Mesenchymal stem cell (in vitro differentiated cells and primary cell): ENCODE measurements around the gene SDR9C7.
"Not testable (repeated sequence)": the region's sequence is repeated elsewhere in the genome, so short reads cannot be mapped to it uniquely, and the experiment has no call there.

Experiments used
- DNase-seq: peaks from one replicate; pipeline ENCODE4 v3.0.0-alpha.2; 2013
- H2AFZ ChIP-seq: one replicate; pipeline ENCODE4 v1.6.1; 2013; ENCODE audit warnings: low read depth, mild to moderate bottlenecking, control low read depth, inconsistent platforms, low read length, moderate library complexity
- H2AK5ac ChIP-seq: 2 replicates; pipeline ENCODE4 v1.6.1; 2013; ENCODE audit warnings: low read length, moderate library complexity, mild to moderate bottlenecking, inconsistent platforms; ENCODE audit not compliant: severe bottlenecking
- H2BK120ac ChIP-seq: one replicate; pipeline ENCODE4 v1.6.1; 2013; ENCODE audit warnings: low read depth, mild to moderate bottlenecking, inconsistent platforms, low read length, moderate library complexity
- H2BK12ac ChIP-seq, 2 experiments: one replicate each; pipeline ENCODE4 v1.6.1; 2013; ENCODE audit warnings: inconsistent platforms in 2 of 2, low read length in 2 of 2, mild to moderate bottlenecking in 2 of 2, moderate library complexity in 2 of 2, control low read depth in 1 of 2
- H2BK15ac ChIP-seq: one replicate; pipeline ENCODE4 v1.6.1; 2013; ENCODE audit warnings: mild to moderate bottlenecking, low read depth, inconsistent platforms; ENCODE audit not compliant: poor library complexity, severe bottlenecking
- H2BK5ac ChIP-seq: 2 replicates; pipeline ENCODE4 v1.6.1; 2013; ENCODE audit warnings: low read depth, mild to moderate bottlenecking, low read length, control low read depth, inconsistent platforms; ENCODE audit not compliant: poor library complexity, severe bottlenecking
- H3K14ac ChIP-seq, 2 experiments: one replicate each; pipeline ENCODE4 v1.6.1; 2013; ENCODE audit warnings: inconsistent platforms in 2 of 2, low read length in 2 of 2, control low read depth in 1 of 2, mild to moderate bottlenecking in 1 of 2, moderate library complexity in 1 of 2
- H3K18ac ChIP-seq, 2 experiments: one replicate each; pipeline ENCODE4 v1.6.1; 2013; ENCODE audit warnings: inconsistent platforms in 2 of 2, low read length in 2 of 2, control low read depth in 1 of 2, low read depth in 1 of 2, mild to moderate bottlenecking in 1 of 2
- H3K23ac ChIP-seq, 2 experiments: one replicate each; pipeline ENCODE4 v1.6.1; 2013; ENCODE audit warnings: inconsistent platforms in 2 of 2, low read length in 2 of 2, mild to moderate bottlenecking in 2 of 2, moderate library complexity in 2 of 2, control low read depth in 1 of 2
- H3K27ac ChIP-seq: 2 replicates; pipeline ENCODE4 v1.5.1; 2013; ENCODE audit warnings: mild to moderate bottlenecking, moderate library complexity, low read length, control low read depth, inconsistent platforms; ENCODE audit not compliant: poor library complexity, severe bottlenecking
- H3K27me3 ChIP-seq, 2 experiments: 2 replicates each; pipeline versions ENCODE4 v1.6.1 to v1.7.0; 2013; ENCODE audit warnings: low read length in 2 of 2, mild to moderate bottlenecking in 2 of 2, moderate library complexity in 2 of 2, control low read depth in 1 of 2, inconsistent platforms in 1 of 2; ENCODE audit not compliant: control insufficient read depth in 1 of 2, insufficient read depth in 1 of 2
- H3K36me3 ChIP-seq, 2 experiments: 2 replicates each; pipeline versions ENCODE4 v1.6.1 to v1.7.0; 2013; ENCODE audit warnings: low read length in 2 of 2, control low read depth in 1 of 2, inconsistent platforms in 1 of 2, low read depth in 1 of 2, mild to moderate bottlenecking in 1 of 2; ENCODE audit not compliant: insufficient read depth in 2 of 2, control insufficient read depth in 1 of 2
- H3K4ac ChIP-seq, 2 experiments: one replicate each; pipeline ENCODE4 v1.6.1; 2013; ENCODE audit warnings: inconsistent platforms in 2 of 2, low read length in 2 of 2, mild to moderate bottlenecking in 2 of 2, moderate library complexity in 2 of 2, control low read depth in 1 of 2, low read depth in 1 of 2
- H3K4me1 ChIP-seq: 2 replicates; pipeline ENCODE4 v1.6.1; 2013; ENCODE audit warnings: low read depth, low read length, control low read depth; ENCODE audit not compliant: control insufficient read depth, insufficient read depth
- H3K4me2 ChIP-seq: 2 replicates; pipeline ENCODE4 v1.6.1; 2013; ENCODE audit warnings: low read length, mild to moderate bottlenecking, inconsistent platforms; ENCODE audit not compliant: poor library complexity, severe bottlenecking
- H3K4me3 ChIP-seq, 2 experiments: 2 replicates each; pipeline versions ENCODE4 v1.5.1 to v1.7.0; 2013; ENCODE audit warnings: low read length in 2 of 2, mild to moderate bottlenecking in 2 of 2, control low read depth in 1 of 2, low read depth in 1 of 2; ENCODE audit not compliant: insufficient read depth in 1 of 2
- H3K79me1 ChIP-seq: replicated peaks from 2 replicates; pipeline ENCODE4 v1.6.1; 2013; ENCODE audit warnings: mild to moderate bottlenecking, control low read depth, low read length, inconsistent platforms; ENCODE audit not compliant: poor library complexity, severe bottlenecking
- H3K9ac ChIP-seq: 2 replicates; pipeline ENCODE4 v1.7.0; 2013; ENCODE audit warnings: mild to moderate bottlenecking, low read length, moderate library complexity
- H3K9me3 ChIP-seq: 2 replicates; pipeline ENCODE4 v1.7.0; 2013; ENCODE audit warnings: mild to moderate bottlenecking, low read length; ENCODE audit not compliant: control insufficient read depth
- H4K8ac ChIP-seq: one replicate; pipeline ENCODE4 v1.6.1; 2013; ENCODE audit warnings: inconsistent platforms, mild to moderate bottlenecking, low read length, moderate library complexity
- H4K91ac ChIP-seq: one replicate; pipeline ENCODE4 v1.6.1; 2013; ENCODE audit warnings: mild to moderate bottlenecking, low read length, inconsistent platforms
- WGBS: methylation state at CpG from one replicate; pipeline ENCODE4 v1.1.7; 2013; ENCODE audit warnings: mixed read lengths; 5-methylcytosine and 5-hydroxymethylcytosine counted together

SDR9C7 gene

GRCh38 chr12:56879240-56880124, 54.7 kb downstream of the SDR9C7 start:
- H3K14ac ChIP-seq, H2BK120ac ChIP-seq, H2AK5ac ChIP-seq, H3K4me1 ChIP-seq, H3K4me2 ChIP-seq, H3K9ac ChIP-seq, H3K18ac ChIP-seq, H4K91ac ChIP-seq, H3K4me3 ChIP-seq, H3K36me3 ChIP-seq, H3K27ac ChIP-seq, H3K9me3 ChIP-seq, H3K79me1 ChIP-seq, H3K4ac ChIP-seq, H3K23ac ChIP-seq, DNase-seq, H2BK12ac ChIP-seq, H2BK15ac ChIP-seq, H2BK5ac ChIP-seq, H4K8ac ChIP-seq, H2AFZ ChIP-seq, H3K27me3 ChIP-seq: not testable (repeated sequence)
- 90% methylated on average over 26 of the region's 28 CpGs for WGBS

- H2BK15ac ChIP-seq, result no peak overlapping the region
- no peak overlapping the region for H3K23ac ChIP-seq
- H3K36me3 ChIP-seq, result no peaks in the 10 kb centered on the region
- H3K9me3 ChIP-seq, result peaks cover 8% of the 10 kb centered on the region
- no peak overlapping the region for H2BK120ac ChIP-seq
- H3K18ac ChIP-seq, result no peak overlapping the region
- H2AK5ac ChIP-seq, result no peak overlapping the region
- no peak overlapping the region for H2AFZ ChIP-seq
- no peak overlapping the region for H3K14ac ChIP-seq
- no peak overlapping the region for H4K8ac ChIP-seq
- peaks cover 8 to 11% of the 10 kb centered on the region in 2 experiments for H3K27me3 ChIP-seq
- H3K27ac ChIP-seq, result no peak overlapping the region
- no peak overlapping the region for H2BK12ac ChIP-seq
- no peak overlapping the region for H2BK5ac ChIP-seq
- no peak overlapping the region for H3K4ac ChIP-seq
- no peaks in the 10 kb centered on the region for H3K79me1 ChIP-seq
- H3K4me1 ChIP-seq, result peaks cover 5% of the 10 kb centered on the region
- H3K4me3 ChIP-seq, result no peak overlapping the region
- H3K9ac ChIP-seq, result no peak overlapping the region
- no peak overlapping the region for H4K91ac ChIP-seq
- no peak overlapping the region for H3K4me2 ChIP-seq
- no peak for DNase-seq
These were observed 56.2 kb downstream of the SDR9C7 start for GRCh38 chr12:56878010-56878339.

- peaks cover 5% of the 10 kb centered on the region for H3K4me1 ChIP-seq
- no peak overlapping the region for H2AFZ ChIP-seq
- no peak for DNase-seq
- H3K9me3 ChIP-seq, result peaks cover 5% of the 10 kb centered on the region
- H2BK12ac ChIP-seq, result no peak overlapping the region
- no peak overlapping the region for H3K18ac ChIP-seq
- no peak overlapping the region for H2BK5ac ChIP-seq
- no peak overlapping the region for H3K9ac ChIP-seq
- no peak overlapping the region for H4K91ac ChIP-seq
- H3K4me3 ChIP-seq, result no peak overlapping the region
- no peak overlapping the region for H3K14ac ChIP-seq
- 33% methylated on average over 1 of the region's 1 CpG for WGBS
- no peak overlapping the region for H3K23ac ChIP-seq
- H3K4ac ChIP-seq, result no peak overlapping the region
- peaks cover 8 to 11% of the 10 kb centered on the region in 2 experiments for H3K27me3 ChIP-seq
- no peak overlapping the region for H3K27ac ChIP-seq
- no peak overlapping the region for H2AK5ac ChIP-seq
- H2BK15ac ChIP-seq, result no peak overlapping the region
- no peak overlapping the region for H2BK120ac ChIP-seq
- H3K36me3 ChIP-seq, result no peaks in the 10 kb centered on the region
- no peaks in the 10 kb centered on the region for H3K79me1 ChIP-seq
- H4K8ac ChIP-seq, result no peak overlapping the region
- no peak overlapping the region for H3K4me2 ChIP-seq
These were observed 56.8 kb downstream of the SDR9C7 start for GRCh38 chr12:56877195-56878009.

GRCh38 chr12:56874821-56875220, 59.4 kb downstream of the SDR9C7 start:
- Histone ChIP-seq H3K27me3 (peaks cover 16 to 17% of the 10 kb centered on the region in 2 experiments), H4K8ac (no peak overlapping the region), H3K79me1 (no peaks in the 10 kb centered on the region), H3K4me1 (peaks cover 5% of the 10 kb centered on the region), H3K4ac (no peak overlapping the region), H3K4me3 (no peak overlapping the region), H2BK15ac (no peak overlapping the region), H2BK120ac (no peak overlapping the region), H4K91ac (no peak overlapping the region), H2AK5ac (no peak overlapping the region), H3K14ac (no peak overlapping the region), H3K4me2 (no peak overlapping the region), H3K9ac (no peak overlapping the region), H2BK5ac (no peak overlapping the region), H2BK12ac (no peak overlapping the region), H3K27ac (no peak overlapping the region), H2AFZ (no peak overlapping the region), H3K18ac (no peak overlapping the region), H3K9me3 (no peaks in the 10 kb centered on the region), H3K23ac (no peak overlapping the region), H3K36me3 (no peaks in the 10 kb centered on the region)
- no peak for DNase-seq
- no CpG with 5 or more reads among the region's 1 CpG for WGBS
